ENCODE data around the gene FNDC3B.
"Not testable (repeated sequence)": the region's sequence is repeated elsewhere in the genome, so short reads cannot be mapped to it uniquely, and the experiment has no call there.

FNDC3B gene

GRCh38 chr3:172077197-172077757 lies 37.9 kb downstream of the FNDC3B start:
- DNase-seq = no peak

DNA sequence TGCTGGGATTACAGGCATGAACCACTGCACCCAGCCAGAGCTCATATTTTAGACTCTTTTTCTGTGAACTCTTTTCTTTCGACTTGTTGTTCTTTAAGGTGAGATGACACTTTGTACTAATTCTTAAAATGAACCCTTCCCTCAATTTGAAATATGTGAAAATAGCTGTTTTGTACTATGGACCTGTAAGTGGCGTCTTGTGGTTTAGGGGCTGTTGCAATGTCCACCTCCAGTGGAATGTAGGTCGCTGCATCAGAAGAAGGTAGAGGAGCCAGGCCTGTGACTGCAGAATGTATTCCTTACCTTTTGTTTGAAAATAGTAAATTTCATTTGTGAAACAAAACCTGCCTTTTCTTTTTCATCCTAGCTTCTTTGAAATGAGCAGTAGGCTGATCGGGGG lies 38.9 kb downstream of the FNDC3B start:
- DNase-seq = no peak

DNA sequence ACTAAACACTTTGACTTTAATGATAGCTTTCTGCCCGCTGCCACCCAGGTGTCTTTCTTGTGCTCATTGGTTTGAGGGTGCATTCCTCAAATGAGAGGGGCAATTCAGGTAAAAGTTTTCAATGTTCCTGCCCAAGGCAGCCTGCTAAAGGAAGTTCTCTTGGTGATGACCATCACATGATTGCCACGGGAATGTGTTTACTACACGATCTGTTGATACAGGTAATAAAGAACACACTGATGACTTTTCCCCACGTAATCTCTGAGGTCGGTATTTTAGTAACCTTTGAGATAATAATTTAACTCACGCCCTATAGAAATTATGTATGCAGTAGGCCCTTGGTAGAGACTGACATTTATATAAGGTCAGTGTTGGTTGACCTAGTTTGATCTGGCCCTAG lies 39.3 kb downstream of the FNDC3B start:
- no peak for DNase-seq

GRCh38 chr3:172079326-172079976 lies 40.1 kb downstream of the FNDC3B start:
- no peak for DNase-seq

GRCh38 chr3:172080503-172080902 lies 41.1 kb downstream of the FNDC3B start:
- no peak for DNase-seq

DNA sequence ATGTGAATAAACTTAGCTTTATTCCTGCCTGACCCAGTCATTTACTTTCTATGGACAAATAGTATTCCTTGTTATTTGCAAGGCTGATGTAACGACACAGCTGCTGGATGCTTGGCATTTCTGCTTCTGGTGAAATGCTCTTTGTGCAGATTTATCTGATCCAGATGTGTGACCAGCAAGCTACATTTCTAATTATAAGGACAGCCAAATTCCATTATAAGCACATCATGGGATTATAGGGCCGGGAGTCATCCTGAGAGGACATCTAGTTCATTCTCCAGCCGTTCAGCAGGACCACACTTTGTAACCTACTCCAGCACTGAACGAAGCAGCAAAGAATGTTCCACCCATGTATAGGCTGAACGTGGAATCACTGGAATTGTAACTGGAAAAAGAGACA lies 42.9 kb downstream of the FNDC3B start:
- no peak for DNase-seq

DNA sequence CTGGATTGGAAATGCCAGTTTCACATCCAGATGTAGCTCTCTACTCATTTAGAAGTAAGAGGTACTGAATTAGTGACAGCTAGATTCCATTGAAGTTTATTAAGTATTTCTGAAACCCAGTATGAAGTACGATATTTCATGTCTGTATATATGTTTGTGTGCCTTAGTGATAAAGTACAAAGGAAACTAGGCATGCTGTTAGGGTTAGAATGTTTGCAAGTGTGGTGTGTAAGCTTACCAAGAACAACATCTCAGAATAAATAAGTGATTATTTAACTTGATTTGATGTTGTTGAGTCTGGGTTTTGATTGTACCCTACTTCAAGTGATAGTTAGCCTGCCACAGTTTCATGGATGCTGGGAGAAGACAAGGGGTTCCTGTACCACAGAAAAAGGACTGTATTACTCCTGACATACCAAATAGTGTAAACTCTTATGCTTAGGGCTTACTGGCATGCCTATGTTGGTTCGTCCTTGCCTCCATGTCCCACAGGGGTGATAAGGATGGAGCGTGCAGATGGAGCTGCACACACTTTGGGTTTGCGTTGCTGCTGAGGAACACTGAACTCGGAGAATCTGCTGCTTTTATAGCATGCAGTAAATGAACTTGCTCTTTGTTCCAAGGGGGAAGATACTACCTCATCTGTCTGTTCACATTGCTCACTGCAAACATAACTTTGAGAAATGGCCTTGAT lies 43.6 kb downstream of the FNDC3B start:
- DNase-seq = no peak

GRCh38 chr3:172083995-172084409 lies 44.6 kb downstream of the FNDC3B start:
- no peak for DNase-seq

DNA sequence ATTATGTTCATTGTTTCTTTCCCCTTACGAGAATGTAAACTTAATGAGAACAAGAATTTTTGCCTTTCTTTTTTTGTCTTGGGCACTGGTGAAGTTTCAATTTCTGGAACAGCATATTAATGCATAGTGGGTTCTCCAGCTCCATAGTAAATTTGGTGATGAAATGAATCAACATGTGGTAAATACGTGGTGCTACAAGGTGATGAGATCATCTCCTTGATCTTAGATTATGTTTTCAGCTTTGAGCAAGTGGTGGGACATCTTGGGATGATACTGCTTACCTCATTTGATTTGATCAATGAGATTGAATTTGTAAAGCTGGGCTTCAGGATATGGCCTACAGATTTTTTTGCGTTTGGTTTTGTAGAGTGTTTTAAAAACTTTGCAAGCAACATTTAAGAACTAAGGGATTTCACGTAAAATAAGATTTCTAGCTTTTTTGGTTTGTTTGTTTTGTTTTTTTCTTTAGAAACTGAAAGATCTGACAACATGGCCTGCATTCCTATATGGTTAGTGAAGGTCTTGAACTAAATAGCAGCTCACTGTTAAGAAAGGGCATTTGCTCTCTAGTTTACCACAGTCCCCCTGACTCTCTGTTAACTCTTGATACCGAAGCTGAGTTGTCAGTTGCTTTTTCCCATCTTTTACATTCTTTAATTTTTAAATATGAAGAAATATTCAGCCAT lies 45.6 kb downstream of the FNDC3B start:
- no peak for DNase-seq

GRCh38 chr3:172085557-172085895 lies 46.1 kb downstream of the FNDC3B start:
- DNase-seq = no peak

DNA sequence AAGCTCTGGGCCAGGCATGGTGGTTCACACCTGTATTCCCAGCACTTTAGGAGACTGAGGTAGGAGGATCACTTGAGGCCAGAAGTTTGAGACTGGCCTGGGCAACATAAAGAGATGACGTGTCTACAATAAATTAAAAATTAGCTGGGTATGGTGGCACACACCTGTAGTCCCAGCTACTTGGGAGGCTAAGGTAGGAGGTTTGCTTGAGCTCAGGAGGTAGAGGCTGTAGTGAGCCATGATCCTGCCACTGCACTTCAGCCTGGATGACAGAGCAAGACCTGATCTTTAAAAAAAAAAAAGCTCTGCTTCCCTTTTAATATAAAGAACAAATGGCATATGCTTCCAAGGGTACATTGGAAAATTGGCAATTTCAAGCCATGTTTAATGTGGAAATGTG lies 46.7 kb downstream of the FNDC3B start:
- no peak for DNase-seq

- no peak for DNase-seq
Observed at GRCh38 chr3:172087198-172087597, 47.8 kb downstream of the FNDC3B start.

- peak; percentile 24 for DNase-seq
Observed at GRCh38 chr3:172087602-172088580, 48.5 kb downstream of the FNDC3B start.

GRCh38 chr3:172089250-172089649 lies 49.9 kb downstream of the FNDC3B start:
- DNase-seq = no peak

DNA sequence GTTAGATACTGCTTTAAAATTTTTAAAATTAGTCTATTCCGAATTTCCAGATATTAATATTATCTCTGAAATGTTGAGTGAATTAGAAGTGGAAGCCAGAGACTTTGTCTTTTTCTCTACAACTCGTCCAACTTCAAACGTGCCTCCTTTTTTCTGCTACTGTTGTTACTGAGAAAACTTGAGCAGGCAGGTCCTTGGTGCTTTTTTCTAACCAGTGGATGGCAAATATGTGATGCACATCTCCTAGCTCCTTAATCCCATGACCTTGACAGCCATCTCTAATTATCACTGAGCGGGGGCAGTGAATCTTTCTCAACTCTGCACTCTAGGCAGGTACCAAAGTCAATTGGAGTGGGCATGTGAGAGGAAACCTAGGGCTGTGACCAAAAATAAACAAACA lies 50.7 kb downstream of the FNDC3B start:
- DNase-seq = no peak

DNA sequence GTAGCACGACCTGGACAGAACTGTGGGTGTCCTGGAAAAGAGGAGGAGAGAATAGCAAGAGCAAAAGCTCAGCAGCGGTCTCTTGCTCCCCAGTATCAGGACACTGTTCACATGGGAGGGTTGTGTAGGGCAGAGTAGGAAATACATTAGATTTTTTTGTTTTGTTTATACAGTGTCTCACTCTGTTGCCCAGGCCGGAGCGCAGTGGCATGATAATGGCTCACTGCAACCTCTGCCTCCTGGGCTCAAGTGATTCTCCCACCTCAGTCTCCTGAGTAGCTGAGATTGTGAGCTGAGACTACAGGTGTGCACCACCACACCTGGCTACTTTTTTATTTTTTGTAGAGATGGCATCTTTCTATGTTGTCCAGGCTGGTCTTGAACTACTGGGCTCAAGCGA lies 53.3 kb downstream of the FNDC3B start:
- DNase-seq = no peak

- not testable (repeated sequence) for DNase-seq
Observed at GRCh38 chr3:172093581-172094443, 54.4 kb downstream of the FNDC3B start.

- DNase-seq = peak; percentile 25
Observed at GRCh38 chr3:172094621-172095557, 55.5 kb downstream of the FNDC3B start.

DNA sequence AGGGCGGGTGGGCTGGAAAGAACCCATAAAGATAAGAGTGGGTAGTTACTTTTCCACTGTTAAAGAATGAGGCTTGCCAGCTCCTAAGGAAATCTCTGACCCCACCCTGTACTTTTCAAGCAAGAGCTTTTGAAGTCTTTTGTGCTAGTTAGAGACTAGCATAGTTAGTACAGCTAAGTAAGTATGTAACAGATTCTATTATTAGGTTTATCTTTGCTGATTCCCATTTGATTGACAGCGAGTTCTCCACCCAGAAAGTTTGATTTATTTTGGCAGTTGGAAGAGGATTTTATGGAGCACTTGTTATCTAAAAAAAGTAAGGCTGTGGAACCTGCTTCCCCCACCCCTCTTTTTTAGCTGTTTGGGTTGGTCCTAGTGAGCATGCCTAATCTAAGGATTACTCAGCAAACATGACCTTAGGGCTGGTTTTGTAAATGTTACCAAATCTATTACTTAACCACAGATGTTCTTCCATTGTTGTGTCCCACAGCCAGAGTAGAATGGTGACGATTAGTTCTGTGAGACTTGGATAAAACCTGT lies 57.6 kb downstream of the FNDC3B start:
- no peak for DNase-seq

DNA sequence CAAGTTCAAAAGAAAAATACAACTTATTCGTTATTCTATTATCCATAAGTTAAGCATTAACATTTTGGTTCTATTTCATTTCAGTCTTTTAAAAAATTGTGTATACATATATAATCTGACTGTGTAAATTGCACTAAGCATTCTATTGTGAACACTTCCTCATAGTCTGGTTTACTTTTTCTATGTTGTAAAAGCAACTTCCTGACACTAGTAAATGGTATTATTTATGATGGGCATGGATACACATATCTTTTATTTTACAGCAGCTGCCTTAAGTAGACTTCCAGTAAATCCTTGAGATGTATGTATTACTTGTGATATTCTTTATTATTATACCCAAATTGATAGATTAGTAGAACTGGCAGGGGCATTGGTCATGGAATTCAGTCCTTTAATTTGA lies 58.2 kb downstream of the FNDC3B start:
- no peak for DNase-seq
